ENCODE results near the gene APOBEC3H. TPM values are rescaled to one million over a fixed set of nuclear protein-coding genes. Genes with fewer than 3 reads are reported as not detected.

APOBEC3H gene
- total RNA-seq, 1 experiment from 2014 or later, result not detected

- no TSS peak for BruUV-seq (replicated peaks)
- no peak for ATAC-seq
- intact Hi-C loops (cut with micrococcal nuclease; ENCODE audit: unreplicated experiment), result loop anchor here (5.0 kb wide), 1 partner anchor 256 kb away; no protein-coding TSS in a partner anchor
- in situ Hi-C loops (cut with HindIII; ENCODE audit: low pct_unique_long_range_greater_than_20kb, low sequenced_read_pairs), result no loop called here
- no peak for DNase-seq (ENCODE audit: low read depth, low spot score)
- no peaks in the 10 kb centered on the region for H3K36me3 ChIP-seq (ENCODE audit: control insufficient read depth, insufficient read depth, low read length)
- H3K9me3 ChIP-seq (ENCODE audit: control insufficient read depth, insufficient read depth, low read depth, low read length), result no peaks in the 10 kb centered on the region
- POLR2A ChIA-PET, result interaction anchor here (0.6 kb wide), 1 partner anchor 199 kb away, joined by 3 read pairs; no protein-coding TSS in a partner anchor
- no peak overlapping the region for H3K27ac ChIP-seq (ENCODE audit: low read length)
- H3K27me3 ChIP-seq (ENCODE audit: control insufficient read depth, insufficient read depth, low read length), result no peaks in the 10 kb centered on the region
- TF ChIP-seq TCF7L2 (IDR thresholded peaks at IDR 0.05; ENCODE audit: low read depth, low read length) (no peak), POLR2AphosphoS5 (IDR thresholded peaks at IDR 0.05; ENCODE audit: low read depth, low read length) (no peak), CTCF (IDR thresholded peaks at IDR 0.05) (no peak), REST (IDR thresholded peaks at IDR 0.05; ENCODE audit: insufficient read depth in 1 of 2, low read depth in 2 of 2, low read length in 1 of 2) (no peak), SIN3A (IDR thresholded peaks at IDR 0.05; ENCODE audit: borderline replicate concordance, insufficient read depth, low read depth, low read length) (no peak)
- H3K4me1 ChIP-seq (ENCODE audit: control insufficient read depth, insufficient read depth, low read length), result no peaks in the 10 kb centered on the region
- no peak overlapping the region for H3K4me3 ChIP-seq (ENCODE audit: low read depth in 2 of 2, low read length in 2 of 2)
- CTCF ChIA-PET, result interaction anchor here (0.7 to 1.0 kb wide), 2 partner anchors 28 to 118 kb away, joined by 3 to 5 read pairs; no protein-coding TSS in a partner anchor
Measured at GRCh38 chr22:39122772-39123470, 25.9 kb downstream of the APOBEC3H start.

GRCh38 chr22:39123751-39124581 is 26.9 kb downstream of the APOBEC3H start:
- CTCF ChIA-PET, result interaction anchor here (0.7 to 1.0 kb wide), 2 partner anchors 29 to 247 kb away, joined by 3 read pairs; no protein-coding TSS in a partner anchor
- Histone ChIP-seq H3K4me3 (ENCODE audit: low read depth in 2 of 2, low read length in 2 of 2) (no peak overlapping the region), H3K36me3 (ENCODE audit: control insufficient read depth, insufficient read depth, low read length) (no peaks in the 10 kb centered on the region), H3K27me3 (ENCODE audit: control insufficient read depth, insufficient read depth, low read length) (no peaks in the 10 kb centered on the region), H3K4me1 (ENCODE audit: control insufficient read depth, insufficient read depth, low read length) (no peaks in the 10 kb centered on the region), H3K9me3 (ENCODE audit: control insufficient read depth, insufficient read depth, low read depth, low read length) (no peaks in the 10 kb centered on the region), H3K27ac (ENCODE audit: low read length) (no peak overlapping the region)
- intact Hi-C loops (cut with micrococcal nuclease; ENCODE audit: unreplicated experiment) (loop anchor here (5.0 kb wide), 1 partner anchor 257 kb away; no protein-coding TSS in a partner anchor), in situ Hi-C loops (cut with HindIII; ENCODE audit: low pct_unique_long_range_greater_than_20kb, low sequenced_read_pairs) (no loop called here)
- DNase-seq (ENCODE audit: low read depth, low spot score) (no peak), ATAC-seq (no peak)
- no TSS peak for BruUV-seq (replicated peaks)
- POLR2A ChIA-PET, result interaction anchor here (0.6 kb wide), 1 partner anchor 16 kb away, joined by 3 read pairs; no protein-coding TSS in a partner anchor
- TF ChIP-seq CTCF (IDR thresholded peaks at IDR 0.05) (no peak), REST (IDR thresholded peaks at IDR 0.05; ENCODE audit: insufficient read depth in 1 of 2, low read depth in 2 of 2, low read length in 1 of 2) (no peak), POLR2AphosphoS5 (IDR thresholded peaks at IDR 0.05; ENCODE audit: low read depth, low read length) (no peak), SIN3A (IDR thresholded peaks at IDR 0.05; ENCODE audit: borderline replicate concordance, insufficient read depth, low read depth, low read length) (no peak), TCF7L2 (IDR thresholded peaks at IDR 0.05; ENCODE audit: low read depth, low read length) (no peak)

Data from Panc1 (cell line).